HepG2 (cell line): ENCODE results near the gene DNAJB2. TPM values are rescaled to one million over a fixed set of nuclear protein-coding genes. Genes with fewer than 3 reads are reported as not detected.

Source experiments
- ATAD3A ChIP-seq: sonication (generic); formaldehyde crosslinking; IDR thresholded peaks from 2 replicates; pipeline ENCODE4 v1.4.0; 2020; ENCODE audit warnings: missing genetic modification reagents
- DR1 ChIP-seq: sonication (generic); formaldehyde crosslinking; IDR thresholded peaks from 2 replicates; pipeline ENCODE4 v1.8.0; 2021; ENCODE audit warnings: mild to moderate bottlenecking, missing genetic modification reagents, inconsistent platforms
- HHEX ChIP-seq: IDR thresholded peaks from 2 replicates; pipeline ENCODE4 v1.6.1; 2016; ENCODE audit warnings: control low read depth
- HOXA9 ChIP-seq: sonication (generic); formaldehyde crosslinking; IDR thresholded peaks from 2 replicates; pipeline ENCODE4 v1.8.1; 2022; ENCODE audit warnings: missing genetic modification reagents, mild to moderate bottlenecking, moderate library complexity, borderline replicate concordance
- NCOA1 ChIP-seq: sonication (generic); formaldehyde crosslinking; IDR thresholded peaks from 2 replicates; pipeline ENCODE4 v1.9.0; 2021; ENCODE audit warnings: missing genetic modification reagents
- NONO ChIP-seq, 2 experiments: fragments of 450-650 bp in 1 of 2; sonication (generic) in 1 of 2; formaldehyde crosslinking in 1 of 2; IDR thresholded peaks in 1 of 2; conservative IDR thresholded peaks in 1 of 2; 2 replicates each; pipeline versions ENCODE4 v1.6.1 to v1.8.0; 2017 to 2022; ENCODE audit warnings: mild to moderate bottlenecking in 1 of 2, missing genetic modification reagents in 1 of 2, moderate library complexity in 1 of 2
- SALL2 ChIP-seq: sonication (generic); formaldehyde crosslinking; IDR thresholded peaks from 2 replicates; pipeline ENCODE4 v1.8.1; 2023; ENCODE audit warnings: mild to moderate bottlenecking, missing genetic modification reagents, inconsistent platforms
- SMC3 ChIP-seq: IDR thresholded peaks from 2 replicates; pipeline ENCODE4 v1.6.1; 2011; ENCODE audit warnings: low read length, improper control_type of control experiment
- SRF ChIP-seq: IDR thresholded peaks from 2 replicates; pipeline ENCODE4 v1.6.1; 2011; ENCODE audit warnings: mild to moderate bottlenecking, low read depth, low read length, moderate library complexity
- ZBTB1 ChIP-seq: sonication (generic); formaldehyde crosslinking; IDR thresholded peaks from 2 replicates; pipeline ENCODE4 v1.4.0; 2020; ENCODE audit warnings: missing genetic modification reagents, borderline replicate concordance
- ZFP36 ChIP-seq: fragments of 150-350 bp; IDR thresholded peaks from 2 replicates; pipeline ENCODE4 v1.6.1; 2018; ENCODE audit warnings: borderline replicate concordance, low read length, low read depth; ENCODE audit not compliant: partially characterized antibody
- ZNF557 ChIP-seq: sonication (generic); formaldehyde crosslinking; IDR thresholded peaks from 2 replicates; pipeline ENCODE4 v1.4.0; 2020; ENCODE audit warnings: missing genetic modification reagents
- ZNF724P ChIP-seq: sonication (generic); formaldehyde crosslinking; IDR thresholded peaks from 2 replicates; pipeline ENCODE4 v1.8.0; 2022; ENCODE audit warnings: missing genetic modification reagents, borderline replicate concordance
- ZNF772 ChIP-seq: sonication (generic); formaldehyde crosslinking; IDR thresholded peaks from 2 replicates; pipeline ENCODE4 v1.5.0; 2020; ENCODE audit warnings: mild to moderate bottlenecking, missing genetic modification reagents
- ZNF776 ChIP-seq: sonication (generic); formaldehyde crosslinking; IDR thresholded peaks from 2 replicates; pipeline ENCODE4 v1.4.0; 2020; ENCODE audit warnings: mild to moderate bottlenecking, missing genetic modification reagents
- polyA plus RNA-seq, 8 experiments: library from polyadenylated mRNA; depleted of rRNA in 3 of 8; stranded (reverse) in 7 of 8; unstranded in 1 of 8; fragments of >200 nt; fragmentation: Illumina TruSeq in 4 of 8; extraction: Trizol in 4 of 8; gene quantifications; 2 replicates each; pipeline versions ENCODE4 v1.2.1 to v1.2.3, GENCODE V29; 2011 to 2016; ENCODE audit warnings: low read depth in 4 of 8, missing spikeins in 1 of 8, mixed read lengths in 1 of 8; ENCODE audit not compliant: insufficient read depth in 1 of 8
- total RNA-seq, 5 experiments: library from RNA; depleted of rRNA; stranded (reverse); fragments of >200 nt; fragmentation: Illumina TruSeq; extraction: Trizol; gene quantifications; 2 replicates each; pipeline ENCODE4 v1.2.3, GENCODE V29; 2016; ENCODE audit warnings: low read depth in 1 of 5
- TF ChIP-seq, protein P1 (sequence below): sonication (generic); formaldehyde crosslinking; IDR thresholded peaks from 2 replicates; pipeline ENCODE4 v1.4.0; 2020; ENCODE audit warnings: missing genetic modification reagents, borderline replicate concordance
- TF ChIP-seq, protein P2 (sequence below): sonication (generic); formaldehyde crosslinking; IDR thresholded peaks from 2 replicates; pipeline ENCODE4 v1.8.0; 2022; ENCODE audit warnings: missing genetic modification reagents, mild to moderate bottlenecking, moderate library complexity, borderline replicate concordance
- TF ChIP-seq, protein P3 (sequence below): sonication (generic); formaldehyde crosslinking; IDR thresholded peaks from 2 replicates; pipeline ENCODE4 v1.9.0; 2021; ENCODE audit warnings: missing genetic modification reagents, borderline replicate concordance
- TF ChIP-seq, protein P4 (sequence below): sonication (generic); formaldehyde crosslinking; IDR thresholded peaks from 2 replicates; pipeline ENCODE4 v1.4.0; 2020; ENCODE audit warnings: missing genetic modification reagents, low read depth, mild to moderate bottlenecking, borderline replicate concordance

Gene DNAJB2
- total and polyA plus RNA-seq, 2 of the 13 experiments (the other 11 are each of a cell fraction or from before 2014, with no cell fraction given), result 21.3 to 31.1 TPM

DNA sequence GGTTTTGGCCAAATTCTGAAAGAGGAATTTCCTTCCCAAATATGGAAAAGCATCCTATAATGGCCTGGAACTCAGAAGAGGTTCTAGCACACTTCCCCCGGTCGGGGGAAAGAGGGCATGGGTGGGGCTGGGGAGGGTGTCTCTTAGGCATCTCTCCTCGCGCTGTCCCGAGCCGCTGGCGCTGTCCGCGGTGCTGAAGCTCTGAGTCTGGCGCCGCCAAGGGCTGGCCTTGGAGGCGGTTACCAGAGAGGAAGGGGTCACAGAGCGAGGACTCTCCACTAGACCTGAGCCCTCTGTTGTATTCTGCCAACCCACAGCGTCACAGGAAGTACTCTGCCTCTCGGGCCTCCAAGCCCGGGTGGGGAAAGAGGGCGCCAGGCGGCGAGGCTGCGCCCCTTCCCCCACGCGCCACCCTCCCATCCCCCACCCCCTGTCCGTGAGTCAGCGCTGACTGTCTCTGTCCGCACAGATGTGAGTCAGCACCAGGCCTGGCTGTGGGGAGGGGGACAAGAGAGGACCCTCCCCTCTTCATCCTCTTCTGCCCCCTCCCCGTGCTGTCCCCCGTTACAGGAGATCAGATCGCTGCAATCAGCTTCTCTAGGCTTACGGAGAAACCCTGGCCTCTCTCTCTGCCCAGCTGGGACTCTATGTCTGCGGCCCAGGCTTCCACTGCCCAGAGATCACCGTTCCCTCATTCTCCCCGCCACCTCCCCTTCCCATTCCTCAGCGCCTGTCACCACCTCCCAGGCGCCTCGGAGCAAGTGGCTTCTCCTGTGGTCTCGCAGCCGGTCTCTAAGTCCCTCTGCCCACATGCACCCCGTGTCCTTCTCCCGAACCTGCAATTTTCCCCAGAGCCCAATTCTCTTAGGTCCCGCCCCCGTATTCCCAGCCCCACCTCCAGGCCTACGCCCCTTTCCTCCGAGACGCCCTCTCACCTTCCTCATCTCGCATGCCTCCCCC lies 29.3 kb downstream of the DNAJB2 start (continued):
- TF ChIP-seq, protein P1, sequence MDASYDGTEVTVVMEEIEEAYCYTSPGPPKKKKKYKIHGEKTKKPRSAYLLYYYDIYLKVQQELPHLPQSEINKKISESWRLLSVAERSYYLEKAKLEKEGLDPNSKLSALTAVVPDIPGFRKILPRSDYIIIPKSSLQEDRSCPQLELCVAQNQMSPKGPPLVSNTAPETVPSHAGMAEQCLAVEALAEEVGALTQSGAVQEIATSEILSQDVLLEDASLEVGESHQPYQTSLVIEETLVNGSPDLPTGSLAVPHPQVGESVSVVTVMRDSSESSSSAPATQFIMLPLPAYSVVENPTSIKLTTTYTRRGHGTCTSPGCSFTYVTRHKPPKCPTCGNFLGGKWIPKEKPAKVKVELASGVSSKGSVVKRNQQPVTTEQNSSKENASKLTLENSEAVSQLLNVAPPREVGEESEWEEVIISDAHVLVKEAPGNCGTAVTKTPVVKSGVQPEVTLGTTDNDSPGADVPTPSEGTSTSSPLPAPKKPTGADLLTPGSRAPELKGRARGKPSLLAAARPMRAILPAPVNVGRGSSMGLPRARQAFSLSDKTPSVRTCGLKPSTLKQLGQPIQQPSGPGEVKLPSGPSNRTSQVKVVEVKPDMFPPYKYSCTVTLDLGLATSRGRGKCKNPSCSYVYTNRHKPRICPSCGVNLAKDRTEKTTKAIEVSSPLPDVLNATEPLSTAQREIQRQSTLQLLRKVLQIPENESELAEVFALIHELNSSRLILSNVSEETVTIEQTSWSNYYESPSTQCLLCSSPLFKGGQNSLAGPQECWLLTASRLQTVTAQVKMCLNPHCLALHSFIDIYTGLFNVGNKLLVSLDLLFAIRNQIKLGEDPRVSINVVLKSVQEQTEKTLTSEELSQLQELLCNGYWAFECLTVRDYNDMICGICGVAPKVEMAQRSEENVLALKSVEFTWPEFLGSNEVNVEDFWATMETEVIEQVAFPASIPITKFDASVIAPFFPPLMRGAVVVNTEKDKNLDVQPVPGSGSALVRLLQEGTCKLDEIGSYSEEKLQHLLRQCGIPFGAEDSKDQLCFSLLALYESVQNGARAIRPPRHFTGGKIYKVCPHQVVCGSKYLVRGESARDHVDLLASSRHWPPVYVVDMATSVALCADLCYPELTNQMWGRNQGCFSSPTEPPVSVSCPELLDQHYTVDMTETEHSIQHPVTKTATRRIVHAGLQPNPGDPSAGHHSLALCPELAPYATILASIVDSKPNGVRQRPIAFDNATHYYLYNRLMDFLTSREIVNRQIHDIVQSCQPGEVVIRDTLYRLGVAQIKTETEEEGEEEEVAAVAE, result peak; percentile 96
- TF ChIP-seq ZBTB1 (CRISPR knock-in tag) (no peak; the same call in 1 of the 2 replicates), SMC3 (no peak), ATAD3A (CRISPR knock-in tag) (peak; percentile 87; the same call in 1 of the 2 replicates), SALL2 (CRISPR knock-in tag) (peak; percentile 95), SRF (no peak), ZNF776 (CRISPR knock-in tag) (peak; percentile 71; the same call in 1 of the 2 replicates), HHEX (CRISPR knock-in tag) (no peak), HOXA9 (CRISPR knock-in tag) (peak; percentile 97), ZNF724P (CRISPR knock-in tag) (peak; percentile 83; the same call in 1 of the 2 replicates), ZFP36 (no peak), ZNF772 (peak; percentile 94), NONO (IDR thresholded peaks at IDR 0.05) (no peak), NONO (CRISPR knock-in tag; conservative IDR thresholded peaks at IDR 0.05) (peak; percentile 62), NCOA1 (CRISPR knock-in tag) (no peak), DR1 (CRISPR knock-in tag) (no peak; the same call in 1 of the 2 replicates), ZNF557 (peak; percentile 99)
- TF ChIP-seq, protein P2, sequence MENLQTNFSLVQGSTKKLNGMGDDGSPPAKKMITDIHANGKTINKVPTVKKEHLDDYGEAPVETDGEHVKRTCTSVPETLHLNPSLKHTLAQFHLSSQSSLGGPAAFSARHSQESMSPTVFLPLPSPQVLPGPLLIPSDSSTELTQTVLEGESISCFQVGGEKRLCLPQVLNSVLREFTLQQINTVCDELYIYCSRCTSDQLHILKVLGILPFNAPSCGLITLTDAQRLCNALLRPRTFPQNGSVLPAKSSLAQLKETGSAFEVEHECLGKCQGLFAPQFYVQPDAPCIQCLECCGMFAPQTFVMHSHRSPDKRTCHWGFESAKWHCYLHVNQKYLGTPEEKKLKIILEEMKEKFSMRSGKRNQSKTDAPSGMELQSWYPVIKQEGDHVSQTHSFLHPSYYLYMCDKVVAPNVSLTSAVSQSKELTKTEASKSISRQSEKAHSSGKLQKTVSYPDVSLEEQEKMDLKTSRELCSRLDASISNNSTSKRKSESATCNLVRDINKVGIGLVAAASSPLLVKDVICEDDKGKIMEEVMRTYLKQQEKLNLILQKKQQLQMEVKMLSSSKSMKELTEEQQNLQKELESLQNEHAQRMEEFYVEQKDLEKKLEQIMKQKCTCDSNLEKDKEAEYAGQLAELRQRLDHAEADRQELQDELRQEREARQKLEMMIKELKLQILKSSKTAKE, result peak; percentile 68
- TF ChIP-seq, protein P3, sequence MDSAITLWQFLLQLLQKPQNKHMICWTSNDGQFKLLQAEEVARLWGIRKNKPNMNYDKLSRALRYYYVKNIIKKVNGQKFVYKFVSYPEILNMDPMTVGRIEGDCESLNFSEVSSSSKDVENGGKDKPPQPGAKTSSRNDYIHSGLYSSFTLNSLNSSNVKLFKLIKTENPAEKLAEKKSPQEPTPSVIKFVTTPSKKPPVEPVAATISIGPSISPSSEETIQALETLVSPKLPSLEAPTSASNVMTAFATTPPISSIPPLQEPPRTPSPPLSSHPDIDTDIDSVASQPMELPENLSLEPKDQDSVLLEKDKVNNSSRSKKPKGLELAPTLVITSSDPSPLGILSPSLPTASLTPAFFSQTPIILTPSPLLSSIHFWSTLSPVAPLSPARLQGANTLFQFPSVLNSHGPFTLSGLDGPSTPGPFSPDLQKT (CRISPR knock-in tag), result peak; percentile 86; the same call in 1 of the 2 replicates
- TF ChIP-seq, protein P4, sequence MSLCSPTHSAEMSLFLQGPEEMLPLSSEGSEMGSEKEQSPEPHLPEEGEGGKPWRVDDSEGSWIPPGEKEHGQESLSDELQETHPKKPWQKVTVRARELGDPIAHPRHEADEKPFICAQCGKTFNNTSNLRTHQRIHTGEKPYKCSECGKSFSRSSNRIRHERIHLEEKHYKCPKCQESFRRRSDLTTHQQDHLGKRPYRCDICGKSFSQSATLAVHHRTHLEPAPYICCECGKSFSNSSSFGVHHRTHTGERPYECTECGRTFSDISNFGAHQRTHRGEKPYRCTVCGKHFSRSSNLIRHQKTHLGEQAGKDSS, result peak; percentile 59; the same call in 1 of the 2 replicates
